Tibial nerve (tissue), 4 donors: ENCODE measurements around the gene KPTN. TPM values are rescaled to one million over a fixed set of nuclear protein-coding genes. Genes with fewer than 3 reads are reported as not detected.

ENCODE experiments used
- DNase-seq, 2 donors: peaks; one replicate each; pipeline ENCODE4 v3.0.0-alpha.2; 2019; ENCODE audit warnings: low spot score in 2 of 2
- H3K27ac ChIP-seq, 4 donors: fragments of 200-600 bp; sonication (generic) in 3 of 4; one replicate each; pipeline ENCODE4 v1.5.1; 2017 to 2019; ENCODE audit warnings: mild to moderate bottlenecking in 1 of 4
- H3K27me3 ChIP-seq, 2 donors: fragments of 200-600 bp; sonication (generic) in 1 of 2; one replicate each; pipeline versions ENCODE4 v1.5.1 to v1.6.0; 2017 to 2019
- H3K36me3 ChIP-seq, 3 donors: fragments of 200-600 bp; sonication (generic); one replicate each; pipeline ENCODE4 v1.5.1; 2018 to 2019
- H3K4me1 ChIP-seq, 4 donors: fragments of 200-600 bp; sonication (generic) in 3 of 4; one replicate each; pipeline ENCODE4 v1.5.1; 2017 to 2019
- H3K4me3 ChIP-seq, 4 donors: fragments of 200-600 bp; sonication (generic) in 3 of 4; one replicate each; pipeline ENCODE4 v1.5.1; 2017 to 2019; ENCODE audit warnings: mild to moderate bottlenecking in 1 of 4, moderate library complexity in 1 of 4
- H3K9me3 ChIP-seq, 4 donors: fragments of 200-600 bp; sonication (generic) in 3 of 4; one replicate each; pipeline ENCODE4 v1.5.1; 2017 to 2019
- CTCF ChIP-seq, 5 experiments: fragments of 200-600 bp in 3 of 5; fragments of 450-650 bp in 2 of 5; sonication (generic) in 3 of 5; IDR thresholded peaks; one replicate each; pipeline ENCODE4 v1.5.1; 2016 to 2019; ENCODE audit warnings: antibody characterized with exemption in 5 of 5, mild to moderate bottlenecking in 3 of 5, moderate library complexity in 2 of 5
- EP300 ChIP-seq, 2 donors: sonication (generic); formaldehyde crosslinking; IDR thresholded peaks; one replicate each; pipeline ENCODE4 v1.6.1; 2017; ENCODE audit warnings: antibody characterized with exemption in 2 of 2, mild to moderate bottlenecking in 1 of 2
- POLR2A ChIP-seq, 2 donors: fragments of 450-650 bp; IDR thresholded peaks; one replicate each; pipeline ENCODE4 v1.6.1; 2017; ENCODE audit warnings: antibody characterized with exemption in 2 of 2, mild to moderate bottlenecking in 2 of 2, moderate library complexity in 2 of 2
- WGBS, 2 donors: methylation state at CpG; one replicate each; pipeline ENCODE4 v1.1.5; 2018; 5-methylcytosine and 5-hydroxymethylcytosine counted together
- total RNA-seq, 4 donors: library from RNA; depleted of rRNA; stranded (reverse); fragments of >200 nt; gene quantifications; one replicate each; pipeline ENCODE4 v1.1.0, GENCODE V29; 2016

KPTN gene
- total RNA-seq, 4 donors from 2014 or later, result 3.1 to 10.8 (median 8.2) TPM

GRCh38 chr19:47433121-47433520 is 50.9 kb downstream of the KPTN start:
- WGBS, 2 donors, result 25 to 47% methylated on average over 1 of the region's 1 CpG
- peaks cover 0 to 26% (median 12%) of the 10 kb centered on the region in 4 donors for H3K4me1 ChIP-seq

GRCh38 chr19:47432499-47432898 is 51.5 kb downstream of the KPTN start:
- no peak overlapping the region for H3K4me3 ChIP-seq
- H3K27ac ChIP-seq, result no peak overlapping the region
- DNase-seq, result no peak
- no peaks in the 10 kb centered on the region for H3K9me3 ChIP-seq
- TF ChIP-seq EP300 (IDR thresholded peaks at IDR 0.05), result no peak
- no peaks in the 10 kb centered on the region for H3K36me3 ChIP-seq
- peaks cover 0 to 32% (median 13%) of the 10 kb centered on the region in 4 donors for H3K4me1 ChIP-seq
- H3K27me3 ChIP-seq, result peaks cover 0 to 89% of the 10 kb centered on the region in 2 donors

More at GRCh38 chr19:47433121-47433520, 50.9 kb downstream of the KPTN start:
- no peak for DNase-seq
- no peak overlapping the region for H3K27ac ChIP-seq
- no peaks in the 10 kb centered on the region for H3K9me3 ChIP-seq
- no peak overlapping the region for H3K4me3 ChIP-seq
- H3K27me3 ChIP-seq, result peaks cover 0 to 95% of the 10 kb centered on the region in 2 donors
- TF ChIP-seq POLR2A (IDR thresholded peaks at IDR 0.05), result no peak
- no peak for TF ChIP-seq EP300 (IDR thresholded peaks at IDR 0.05)
- TF ChIP-seq CTCF (IDR thresholded peaks at IDR 0.05), result no peak
- no peaks in the 10 kb centered on the region for H3K36me3 ChIP-seq

GRCh38 chr19:47432091-47432490 is 51.9 kb downstream of the KPTN start:
- H3K4me3 ChIP-seq, result no peak overlapping the region
- WGBS, 2 donors, result 68 to 76% methylated on average over 15 to 18 of the region's 18 CpGs
- H3K4me1 ChIP-seq, result peaks cover 0 to 33% (median 13%) of the 10 kb centered on the region in 4 donors
- H3K9me3 ChIP-seq, result no peaks in the 10 kb centered on the region
- no peak overlapping the region for H3K27ac ChIP-seq
- no peak for DNase-seq
- TF ChIP-seq EP300 (IDR thresholded peaks at IDR 0.05), result no peak
- no peak for TF ChIP-seq POLR2A (IDR thresholded peaks at IDR 0.05)
- no peak for TF ChIP-seq CTCF (IDR thresholded peaks at IDR 0.05)
- H3K36me3 ChIP-seq, result no peaks in the 10 kb centered on the region
- H3K27me3 ChIP-seq, result peaks cover 0 to 85% of the 10 kb centered on the region in 2 donors

- no peaks in the 10 kb centered on the region for H3K36me3 ChIP-seq
- H3K9me3 ChIP-seq, result no peaks in the 10 kb centered on the region
- peaks cover 0 to 82% of the 10 kb centered on the region in 2 donors for H3K27me3 ChIP-seq
- TF ChIP-seq POLR2A (IDR thresholded peaks at IDR 0.05) (no peak), CTCF (IDR thresholded peaks at IDR 0.05) (peak in 4 of 5 experiments; percentile 13 to 69 (median 46))
- DNase-seq, result peak in 1 of 2 donors; percentile 23
- peak overlapping the region in 2 of 4 donors; percentile 2 to 28 for H3K4me3 ChIP-seq
- peaks cover 0 to 33% (median 13%) of the 10 kb centered on the region in 4 donors for H3K4me1 ChIP-seq
- no peak overlapping the region for H3K27ac ChIP-seq
- 7 to 8% methylated on average over 33 to 58 of the region's 69 CpGs for WGBS, 2 donors
Observed at GRCh38 chr19:47430041-47430802, 53.8 kb downstream of the KPTN start.

GRCh38 chr19:47429140-47429793 is 54.8 kb downstream of the KPTN start:
- Histone ChIP-seq H3K9me3 (no peaks in the 10 kb centered on the region), H3K27me3 (peaks cover 0 to 82% of the 10 kb centered on the region in 2 donors), H3K36me3 (no peaks in the 10 kb centered on the region), H3K4me3 (no peak overlapping the region), H3K4me1 (peaks cover 0 to 33% (median 13%) of the 10 kb centered on the region in 4 donors), H3K27ac (no peak overlapping the region)
- 22 to 24% methylated on average over 14 to 19 of the region's 20 CpGs for WGBS, 2 donors
- no peak for DNase-seq
- TF ChIP-seq EP300 (IDR thresholded peaks at IDR 0.05), result no peak
- no peak for TF ChIP-seq CTCF (IDR thresholded peaks at IDR 0.05)
- TF ChIP-seq POLR2A (IDR thresholded peaks at IDR 0.05), result no peak
